ENCODE data around the gene MAGI1. TPM values are rescaled to one million over a fixed set of nuclear protein-coding genes. Genes with fewer than 3 reads are reported as not detected.

Gene MAGI1
- total RNA-seq, 1 experiment from 2014 or later: 58.2 TPM

GRCh38 chr3:65538101-65538500, 500.6 kb downstream of the MAGI1 start (continued):
- TF ChIP-seq, protein P1, sequence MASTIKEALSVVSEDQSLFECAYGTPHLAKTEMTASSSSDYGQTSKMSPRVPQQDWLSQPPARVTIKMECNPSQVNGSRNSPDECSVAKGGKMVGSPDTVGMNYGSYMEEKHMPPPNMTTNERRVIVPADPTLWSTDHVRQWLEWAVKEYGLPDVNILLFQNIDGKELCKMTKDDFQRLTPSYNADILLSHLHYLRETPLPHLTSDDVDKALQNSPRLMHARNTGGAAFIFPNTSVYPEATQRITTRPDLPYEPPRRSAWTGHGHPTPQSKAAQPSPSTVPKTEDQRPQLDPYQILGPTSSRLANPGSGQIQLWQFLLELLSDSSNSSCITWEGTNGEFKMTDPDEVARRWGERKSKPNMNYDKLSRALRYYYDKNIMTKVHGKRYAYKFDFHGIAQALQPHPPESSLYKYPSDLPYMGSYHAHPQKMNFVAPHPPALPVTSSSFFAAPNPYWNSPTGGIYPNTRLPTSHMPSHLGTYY (CRISPR knock-in tag; IDR thresholded peaks at IDR 0.05): no peak
- TF ChIP-seq, protein P2, sequence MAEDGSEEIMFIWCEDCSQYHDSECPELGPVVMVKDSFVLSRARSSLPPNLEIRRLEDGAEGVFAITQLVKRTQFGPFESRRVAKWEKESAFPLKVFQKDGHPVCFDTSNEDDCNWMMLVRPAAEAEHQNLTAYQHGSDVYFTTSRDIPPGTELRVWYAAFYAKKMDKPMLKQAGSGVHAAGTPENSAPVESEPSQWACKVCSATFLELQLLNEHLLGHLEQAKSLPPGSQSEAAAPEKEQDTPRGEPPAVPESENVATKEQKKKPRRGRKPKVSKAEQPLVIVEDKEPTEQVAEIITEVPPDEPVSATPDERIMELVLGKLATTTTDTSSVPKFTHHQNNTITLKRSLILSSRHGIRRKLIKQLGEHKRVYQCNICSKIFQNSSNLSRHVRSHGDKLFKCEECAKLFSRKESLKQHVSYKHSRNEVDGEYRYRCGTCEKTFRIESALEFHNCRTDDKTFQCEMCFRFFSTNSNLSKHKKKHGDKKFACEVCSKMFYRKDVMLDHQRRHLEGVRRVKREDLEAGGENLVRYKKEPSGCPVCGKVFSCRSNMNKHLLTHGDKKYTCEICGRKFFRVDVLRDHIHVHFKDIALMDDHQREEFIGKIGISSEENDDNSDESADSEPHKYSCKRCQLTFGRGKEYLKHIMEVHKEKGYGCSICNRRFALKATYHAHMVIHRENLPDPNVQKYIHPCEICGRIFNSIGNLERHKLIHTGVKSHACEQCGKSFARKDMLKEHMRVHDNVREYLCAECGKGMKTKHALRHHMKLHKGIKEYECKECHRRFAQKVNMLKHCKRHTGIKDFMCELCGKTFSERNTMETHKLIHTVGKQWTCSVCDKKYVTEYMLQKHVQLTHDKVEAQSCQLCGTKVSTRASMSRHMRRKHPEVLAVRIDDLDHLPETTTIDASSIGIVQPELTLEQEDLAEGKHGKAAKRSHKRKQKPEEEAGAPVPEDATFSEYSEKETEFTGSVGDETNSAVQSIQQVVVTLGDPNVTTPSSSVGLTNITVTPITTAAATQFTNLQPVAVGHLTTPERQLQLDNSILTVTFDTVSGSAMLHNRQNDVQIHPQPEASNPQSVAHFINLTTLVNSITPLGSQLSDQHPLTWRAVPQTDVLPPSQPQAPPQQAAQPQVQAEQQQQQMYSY (CRISPR knock-in tag; IDR thresholded peaks at IDR 0.05): no peak
- no peak for TF ChIP-seq AR (CRISPR knock-in tag; IDR thresholded peaks at IDR 0.05)
- no peak for TF ChIP-seq OVOL2 (CRISPR knock-in tag; IDR thresholded peaks at IDR 0.05; ENCODE audit: borderline replicate concordance)
- TF ChIP-seq, protein P3, sequence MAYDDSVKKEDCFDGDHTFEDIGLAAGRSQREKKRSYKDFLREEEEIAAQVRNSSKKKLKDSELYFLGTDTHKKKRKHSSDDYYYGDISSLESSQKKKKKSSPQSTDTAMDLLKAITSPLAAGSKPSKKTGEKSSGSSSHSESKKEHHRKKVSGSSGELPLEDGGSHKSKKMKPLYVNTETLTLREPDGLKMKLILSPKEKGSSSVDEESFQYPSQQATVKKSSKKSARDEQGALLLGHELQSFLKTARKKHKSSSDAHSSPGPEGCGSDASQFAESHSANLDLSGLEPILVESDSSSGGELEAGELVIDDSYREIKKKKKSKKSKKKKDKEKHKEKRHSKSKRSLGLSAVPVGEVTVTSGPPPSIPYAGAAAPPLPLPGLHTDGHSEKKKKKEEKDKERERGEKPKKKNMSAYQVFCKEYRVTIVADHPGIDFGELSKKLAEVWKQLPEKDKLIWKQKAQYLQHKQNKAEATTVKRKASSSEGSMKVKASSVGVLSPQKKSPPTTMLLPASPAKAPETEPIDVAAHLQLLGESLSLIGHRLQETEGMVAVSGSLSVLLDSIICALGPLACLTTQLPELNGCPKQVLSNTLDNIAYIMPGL (CRISPR knock-in tag; IDR thresholded peaks at IDR 0.05): no peak
- no peak for TF ChIP-seq ZNF423 (CRISPR knock-in tag; IDR thresholded peaks at IDR 0.05)
- no peak for TF ChIP-seq ATF2 (CRISPR knock-in tag; IDR thresholded peaks at IDR 0.05; ENCODE audit: borderline replicate concordance, low read depth)

DNA sequence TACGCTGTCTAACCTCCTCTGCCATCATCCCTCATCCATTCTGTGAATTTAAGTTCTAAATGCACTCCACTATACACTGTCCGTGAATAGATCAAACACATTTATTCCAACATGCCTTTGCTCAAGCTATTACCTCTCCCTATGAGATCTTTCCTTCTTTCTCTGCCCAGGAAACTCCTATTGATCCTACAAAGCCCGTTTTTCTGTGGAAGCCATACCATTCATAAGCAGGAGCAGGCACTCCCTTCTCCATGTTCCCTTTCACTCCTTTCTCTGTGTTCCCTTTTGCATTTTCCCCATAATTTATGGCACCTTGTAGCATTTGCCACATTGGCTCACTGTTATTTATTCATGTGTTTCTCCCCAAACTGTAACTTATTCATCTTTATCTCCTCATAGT, 501.6 kb downstream of the MAGI1 start:
- POLR2A ChIA-PET: no interaction called here
- DNase-seq (ENCODE audit: low spot score): no peak
- CTCF ChIA-PET: interaction anchor here (1.9 kb wide), 1 partner anchor 98 kb away, joined by 5 read pairs; no protein-coding TSS in a partner anchor
- Mint-ChIP-seq H3K4me1 (peaks cover 44% of the 10 kb centered on the region), H3K36me3 (peaks cover 2% of the 10 kb centered on the region; the same call in 1 of the 2 replicates), H3K27me3 (ENCODE audit: low read depth) (no peaks in the 10 kb centered on the region), H3K9me3 (peaks cover 2% of the 10 kb centered on the region; the same call in 1 of the 2 replicates), H3K27ac (no peak overlapping the region), H3K4me3 (no peak overlapping the region)
- TF ChIP-seq PRRX2 (CRISPR knock-in tag; IDR thresholded peaks at IDR 0.05) (no peak), NR2C2 (CRISPR knock-in tag; IDR thresholded peaks at IDR 0.05) (no peak), RELA (CRISPR knock-in tag; IDR thresholded peaks at IDR 0.05; ENCODE audit: borderline replicate concordance) (no peak), SMAD3 (CRISPR knock-in tag; IDR thresholded peaks at IDR 0.05; ENCODE audit: borderline replicate concordance) (no peak), ZNF416 (CRISPR knock-in tag; IDR thresholded peaks at IDR 0.05) (no peak), ZMAT4 (CRISPR knock-in tag; IDR thresholded peaks at IDR 0.05) (no peak), MXD4 (CRISPR knock-in tag; IDR thresholded peaks at IDR 0.05; ENCODE audit: borderline replicate concordance) (no peak), FOXK1 (CRISPR knock-in tag; IDR thresholded peaks at IDR 0.05) (no peak), OVOL2 (CRISPR knock-in tag; IDR thresholded peaks at IDR 0.05; ENCODE audit: borderline replicate concordance) (no peak), E2F1 (CRISPR knock-in tag; IDR thresholded peaks at IDR 0.05) (no peak), ATF1 (CRISPR knock-in tag; IDR thresholded peaks at IDR 0.05) (no peak), NR3C1 (CRISPR knock-in tag; conservative IDR thresholded peaks at IDR 0.05; ENCODE audit: low read depth) (no peak)
- TF ChIP-seq, protein P4, sequence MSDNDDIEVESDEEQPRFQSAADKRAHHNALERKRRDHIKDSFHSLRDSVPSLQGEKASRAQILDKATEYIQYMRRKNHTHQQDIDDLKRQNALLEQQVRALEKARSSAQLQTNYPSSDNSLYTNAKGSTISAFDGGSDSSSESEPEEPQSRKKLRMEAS (CRISPR knock-in tag; IDR thresholded peaks at IDR 0.05): no peak
- ATAC-seq: no peak

Data from WTC11 (cell line).